ENCODE measurements around the gene ANXA3. TPM values are rescaled to one million over a fixed set of nuclear protein-coding genes. Genes with fewer than 3 reads are reported as not detected.
"Not testable (repeated sequence)": the region's sequence is repeated elsewhere in the genome, so short reads cannot be mapped to it uniquely, and the experiment has no call there.

Gene ANXA3
- total RNA-seq, 1 donor, result 12.3 TPM

GRCh38 chr4:78534286-78534955 is 17.1 kb upstream of the ANXA3 start:
- no peak for DNase-seq (ENCODE audit: low read depth)
- TF ChIP-seq CTCF (IDR thresholded peaks at IDR 0.05; ENCODE audit: insufficient read depth, low read length), result no peak
- no peak overlapping the region for H3K4me3 ChIP-seq (ENCODE audit: low read depth, low read length)

- peak; percentile 58 for DNase-seq (ENCODE audit: low read depth)
- no peak for TF ChIP-seq CTCF (IDR thresholded peaks at IDR 0.05; ENCODE audit: insufficient read depth, low read length)
- no peak overlapping the region for H3K4me3 ChIP-seq (ENCODE audit: low read depth, low read length)
These were observed 9.2 kb upstream of the ANXA3 start for GRCh38 chr4:78542373-78542772.

- no peak overlapping the region for H3K4me3 ChIP-seq (ENCODE audit: low read depth, low read length)
- no peak for DNase-seq (ENCODE audit: low read depth)
- TF ChIP-seq CTCF (IDR thresholded peaks at IDR 0.05; ENCODE audit: insufficient read depth, low read length), result no peak
These were observed 8.0 kb upstream of the ANXA3 start for GRCh38 chr4:78543424-78544125.

GRCh38 chr4:78544678-78545077 is 6.9 kb upstream of the ANXA3 start:
- TF ChIP-seq CTCF (IDR thresholded peaks at IDR 0.05; ENCODE audit: insufficient read depth, low read length), result no peak
- no peak overlapping the region for H3K4me3 ChIP-seq (ENCODE audit: low read depth, low read length)
- DNase-seq (ENCODE audit: low read depth), result no peak

- TF ChIP-seq CTCF (IDR thresholded peaks at IDR 0.05; ENCODE audit: insufficient read depth, low read length), result no peak
- H3K4me3 ChIP-seq (ENCODE audit: low read depth, low read length), result no peak overlapping the region
- DNase-seq (ENCODE audit: low read depth), result peak; percentile 77
These were observed 6.0 kb upstream of the ANXA3 start for GRCh38 chr4:78545275-78546246.

GRCh38 chr4:78547899-78548298 is 3.7 kb upstream of the ANXA3 start:
- H3K4me3 ChIP-seq (ENCODE audit: low read depth, low read length); DNase-seq (ENCODE audit: low read depth): not testable (repeated sequence)

GRCh38 chr4:78548889-78549288 is 2.7 kb upstream of the ANXA3 start:
- DNase-seq (ENCODE audit: low read depth); H3K4me3 ChIP-seq (ENCODE audit: low read depth, low read length): not testable (repeated sequence)
